ENCODE measurements around the gene PIP4K2C.
"Not testable (repeated sequence)": the region's sequence is repeated elsewhere in the genome, so short reads cannot be mapped to it uniquely, and the experiment has no call there.

PIP4K2C gene

GRCh38 chr12:57561117-57561516, 29.9 kb upstream of the PIP4K2C start:
- peak; percentile 13 for DNase-seq

GRCh38 chr12:57563358-57563757, 27.6 kb upstream of the PIP4K2C start:
- DNase-seq = no peak

- DNase-seq = no peak
These were observed 26.7 kb upstream of the PIP4K2C start for GRCh38 chr12:57564178-57564740.

- no peak for DNase-seq
These were observed 22.2 kb upstream of the PIP4K2C start for GRCh38 chr12:57568838-57569237.

- no peak for DNase-seq
These were observed 21.1 kb upstream of the PIP4K2C start for GRCh38 chr12:57569858-57570257.

GRCh38 chr12:57570438-57570837, 20.6 kb upstream of the PIP4K2C start:
- DNase-seq = not testable (repeated sequence)

GRCh38 chr12:57571926-57572762, 18.8 kb upstream of the PIP4K2C start:
- no peak for DNase-seq

- no peak for DNase-seq
These were observed 16.2 kb upstream of the PIP4K2C start for GRCh38 chr12:57574795-57575194.

- DNase-seq = no peak
These were observed 15.0 kb upstream of the PIP4K2C start for GRCh38 chr12:57575771-57576612.

GRCh38 chr12:57576613-57577160, 14.3 kb upstream of the PIP4K2C start:
- no peak for DNase-seq

- DNase-seq = no peak
These were observed 12.8 kb upstream of the PIP4K2C start for GRCh38 chr12:57577981-57578758.

- DNase-seq = no peak
These were observed 12.0 kb upstream of the PIP4K2C start for GRCh38 chr12:57579011-57579410.

- no peak for DNase-seq
These were observed 11.1 kb upstream of the PIP4K2C start for GRCh38 chr12:57579677-57580465.

- DNase-seq = no peak
These were observed 10.6 kb upstream of the PIP4K2C start for GRCh38 chr12:57580466-57580795.

GRCh38 chr12:57581802-57582201, 9.2 kb upstream of the PIP4K2C start:
- no peak for DNase-seq

- no peak for DNase-seq
These were observed 8.6 kb upstream of the PIP4K2C start for GRCh38 chr12:57582440-57582839.

GRCh38 chr12:57583008-57583831, 7.8 kb upstream of the PIP4K2C start:
- DNase-seq = peak; percentile 71

- DNase-seq = no peak
These were observed 6.9 kb upstream of the PIP4K2C start for GRCh38 chr12:57584050-57584449.

GRCh38 chr12:57584690-57585089, 6.3 kb upstream of the PIP4K2C start:
- DNase-seq = no peak

- no peak for DNase-seq
These were observed 5.8 kb upstream of the PIP4K2C start for GRCh38 chr12:57585156-57585555.

- DNase-seq = no peak
These were observed 4.9 kb upstream of the PIP4K2C start for GRCh38 chr12:57586128-57586527.
